Measurements from ENCODE around the gene SEMA5A. TPM values are rescaled to one million over a fixed set of nuclear protein-coding genes. Genes with fewer than 3 reads are reported as not detected.

SEMA5A gene
- total RNA-seq, 2 donors from 2014 or later: not detected

GRCh38 chr5:9157811-9158210 lies 388.1 kb downstream of the SEMA5A start:
- H3K4me1 Mint-ChIP-seq (ENCODE audit: low read depth in 2 of 2): no peaks in the 10 kb centered on the region
- H3K36me3 Mint-ChIP-seq: no peaks in the 10 kb centered on the region
- ATAC-seq (no peak), DNase-seq (ENCODE audit: low spot score) (no peak)
- no peaks in the 10 kb centered on the region for H3K27me3 Mint-ChIP-seq
- H3K27ac Mint-ChIP-seq: no peak overlapping the region
- peaks cover 15% of the 10 kb centered on the region for H3K9me3 Mint-ChIP-seq
- H3K4me3 Mint-ChIP-seq: no peak overlapping the region

- H3K4me3 Mint-ChIP-seq: no peak overlapping the region
- H3K4me1 Mint-ChIP-seq (ENCODE audit: low read depth in 2 of 2): no peaks in the 10 kb centered on the region
- no peak for ATAC-seq
- H3K27ac Mint-ChIP-seq: no peak overlapping the region
- no peaks in the 10 kb centered on the region for H3K27me3 Mint-ChIP-seq
- no peak for DNase-seq (ENCODE audit: low spot score)
- H3K36me3 Mint-ChIP-seq: no peaks in the 10 kb centered on the region
- H3K9me3 Mint-ChIP-seq: peaks cover 15% of the 10 kb centered on the region
Observed at GRCh38 chr5:9157020-9157419, 388.9 kb downstream of the SEMA5A start.

- no peak overlapping the region for H3K4me3 Mint-ChIP-seq
- no peaks in the 10 kb centered on the region for H3K36me3 Mint-ChIP-seq
- DNase-seq (ENCODE audit: low spot score): no peak
- ATAC-seq: no peak
- no peak overlapping the region for H3K27ac Mint-ChIP-seq
- H3K4me1 Mint-ChIP-seq (ENCODE audit: low read depth in 2 of 2): no peaks in the 10 kb centered on the region
- no peaks in the 10 kb centered on the region for H3K27me3 Mint-ChIP-seq
- H3K9me3 Mint-ChIP-seq: peaks cover 15% of the 10 kb centered on the region
Observed at GRCh38 chr5:9156282-9156681, 389.6 kb downstream of the SEMA5A start.

GRCh38 chr5:9151684-9152427 lies 394.0 kb downstream of the SEMA5A start:
- ATAC-seq (no peak), DNase-seq (ENCODE audit: low spot score) (no peak)
- no peaks in the 10 kb centered on the region for H3K36me3 Mint-ChIP-seq
- H3K27me3 Mint-ChIP-seq: no peaks in the 10 kb centered on the region
- H3K4me1 Mint-ChIP-seq (ENCODE audit: low read depth in 2 of 2): no peaks in the 10 kb centered on the region
- H3K27ac Mint-ChIP-seq: no peak overlapping the region
- peaks cover 6% of the 10 kb centered on the region for H3K9me3 Mint-ChIP-seq
- H3K4me3 Mint-ChIP-seq: no peak overlapping the region

GRCh38 chr5:9149988-9150387 lies 395.9 kb downstream of the SEMA5A start:
- H3K4me1 Mint-ChIP-seq (ENCODE audit: low read depth in 2 of 2): no peaks in the 10 kb centered on the region
- no peak overlapping the region for H3K4me3 Mint-ChIP-seq
- H3K27me3 Mint-ChIP-seq: no peaks in the 10 kb centered on the region
- no peak for ATAC-seq
- DNase-seq (ENCODE audit: low spot score): no peak
- no peaks in the 10 kb centered on the region for H3K36me3 Mint-ChIP-seq
- H3K27ac Mint-ChIP-seq: no peak overlapping the region
- H3K9me3 Mint-ChIP-seq: peaks cover 3% of the 10 kb centered on the region

GRCh38 chr5:9148242-9148641 lies 397.6 kb downstream of the SEMA5A start:
- no peaks in the 10 kb centered on the region for H3K27me3 Mint-ChIP-seq
- H3K36me3 Mint-ChIP-seq: no peaks in the 10 kb centered on the region
- DNase-seq (ENCODE audit: low spot score): no peak
- ATAC-seq: no peak
- H3K9me3 Mint-ChIP-seq: peaks cover 2% of the 10 kb centered on the region
- no peak overlapping the region for H3K4me3 Mint-ChIP-seq
- no peaks in the 10 kb centered on the region for H3K4me1 Mint-ChIP-seq (ENCODE audit: low read depth in 2 of 2)
- H3K27ac Mint-ChIP-seq: no peak overlapping the region

- Mint-ChIP-seq H3K9me3 (peaks cover 10% of the 10 kb centered on the region), H3K27me3 (no peaks in the 10 kb centered on the region), H3K4me3 (no peak overlapping the region), H3K4me1 (ENCODE audit: low read depth in 2 of 2) (no peaks in the 10 kb centered on the region), H3K36me3 (no peaks in the 10 kb centered on the region), H3K27ac (no peak overlapping the region)
- DNase-seq (ENCODE audit: low spot score) (no peak), ATAC-seq (no peak)
Observed at GRCh38 chr5:9140711-9141110, 405.2 kb downstream of the SEMA5A start.

- ATAC-seq (no peak), DNase-seq (ENCODE audit: low spot score) (no peak)
- H3K4me1 Mint-ChIP-seq (ENCODE audit: low read depth in 2 of 2): no peaks in the 10 kb centered on the region
- H3K36me3 Mint-ChIP-seq: no peaks in the 10 kb centered on the region
- no peak overlapping the region for H3K27ac Mint-ChIP-seq
- H3K27me3 Mint-ChIP-seq: no peaks in the 10 kb centered on the region
- H3K9me3 Mint-ChIP-seq: peaks cover 10% of the 10 kb centered on the region
- no peak overlapping the region for H3K4me3 Mint-ChIP-seq
Observed at GRCh38 chr5:9140202-9140601, 405.7 kb downstream of the SEMA5A start.

- no peak overlapping the region for H3K27ac Mint-ChIP-seq
- no peak for DNase-seq (ENCODE audit: low spot score)
- H3K4me3 Mint-ChIP-seq: no peak overlapping the region
- no peaks in the 10 kb centered on the region for H3K36me3 Mint-ChIP-seq
- H3K27me3 Mint-ChIP-seq: no peaks in the 10 kb centered on the region
- no peak for ATAC-seq
- peaks cover 10% of the 10 kb centered on the region for H3K9me3 Mint-ChIP-seq
- H3K4me1 Mint-ChIP-seq (ENCODE audit: low read depth in 2 of 2): no peaks in the 10 kb centered on the region
Observed at GRCh38 chr5:9139344-9139743, 406.5 kb downstream of the SEMA5A start.

- no peak for ATAC-seq
- Mint-ChIP-seq H3K27me3 (no peaks in the 10 kb centered on the region), H3K36me3 (no peaks in the 10 kb centered on the region)
Observed at GRCh38 chr5:9128136-9128535, 417.7 kb downstream of the SEMA5A start.

GRCh38 chr5:9126490-9126889 lies 419.4 kb downstream of the SEMA5A start:
- H3K27me3 Mint-ChIP-seq: no peaks in the 10 kb centered on the region
- no peaks in the 10 kb centered on the region for H3K36me3 Mint-ChIP-seq
- DNase-seq (ENCODE audit: low spot score): no peak
- no peak overlapping the region for H3K4me3 Mint-ChIP-seq
- no peak overlapping the region for H3K27ac Mint-ChIP-seq
- H3K9me3 Mint-ChIP-seq: peaks cover 16% of the 10 kb centered on the region
- no peak for ATAC-seq
- H3K4me1 Mint-ChIP-seq (ENCODE audit: low read depth in 2 of 2): no peaks in the 10 kb centered on the region

More at GRCh38 chr5:9128136-9128535, 417.7 kb downstream of the SEMA5A start:
- Mint-ChIP-seq H3K9me3 (peaks cover 16% of the 10 kb centered on the region), H3K27ac (no peak overlapping the region), H3K4me1 (ENCODE audit: low read depth in 2 of 2) (no peaks in the 10 kb centered on the region), H3K4me3 (no peak overlapping the region)
- DNase-seq (ENCODE audit: low spot score): no peak

GRCh38 chr5:9125852-9126251 lies 420.0 kb downstream of the SEMA5A start:
- H3K27me3 Mint-ChIP-seq: no peaks in the 10 kb centered on the region
- H3K27ac Mint-ChIP-seq: no peak overlapping the region
- H3K9me3 Mint-ChIP-seq: peaks cover 16% of the 10 kb centered on the region
- H3K36me3 Mint-ChIP-seq: no peaks in the 10 kb centered on the region
- H3K4me3 Mint-ChIP-seq: no peak overlapping the region
- ATAC-seq (no peak), DNase-seq (ENCODE audit: low spot score) (no peak)
- no peaks in the 10 kb centered on the region for H3K4me1 Mint-ChIP-seq (ENCODE audit: low read depth in 2 of 2)

GRCh38 chr5:9124838-9125237 lies 421.0 kb downstream of the SEMA5A start:
- DNase-seq (ENCODE audit: low spot score) (no peak), ATAC-seq (no peak)
- H3K9me3 Mint-ChIP-seq: peaks cover 16% of the 10 kb centered on the region
- no peaks in the 10 kb centered on the region for H3K36me3 Mint-ChIP-seq
- H3K4me1 Mint-ChIP-seq (ENCODE audit: low read depth in 2 of 2): no peaks in the 10 kb centered on the region
- H3K4me3 Mint-ChIP-seq: no peak overlapping the region
- H3K27ac Mint-ChIP-seq: no peak overlapping the region
- no peaks in the 10 kb centered on the region for H3K27me3 Mint-ChIP-seq

- no peaks in the 10 kb centered on the region for H3K4me1 Mint-ChIP-seq (ENCODE audit: low read depth in 2 of 2)
- ATAC-seq (no peak), DNase-seq (ENCODE audit: low spot score) (no peak)
- H3K4me3 Mint-ChIP-seq: no peak overlapping the region
- no peak overlapping the region for H3K27ac Mint-ChIP-seq
- no peaks in the 10 kb centered on the region for H3K36me3 Mint-ChIP-seq
- peaks cover 15% of the 10 kb centered on the region for H3K9me3 Mint-ChIP-seq
- no peaks in the 10 kb centered on the region for H3K27me3 Mint-ChIP-seq
Observed at GRCh38 chr5:9124071-9124470, 421.8 kb downstream of the SEMA5A start.

- Mint-ChIP-seq H3K4me1 (ENCODE audit: low read depth in 2 of 2) (no peaks in the 10 kb centered on the region), H3K36me3 (no peaks in the 10 kb centered on the region), H3K27ac (no peak overlapping the region), H3K27me3 (no peaks in the 10 kb centered on the region), H3K9me3 (peaks cover 12% of the 10 kb centered on the region), H3K4me3 (no peak overlapping the region)
- no peak for DNase-seq (ENCODE audit: low spot score)
- ATAC-seq: no peak
Observed at GRCh38 chr5:9122528-9122927, 423.3 kb downstream of the SEMA5A start.

Data from natural killer cell treated with Interleukin-12 subunit alpha and Interleukin-12 subunit beta and Interleukin-15 and Interleukin-18, amount 100 ng/mL, for 72 hours (primary cell).